HepG2 (cell line): ENCODE results near the gene PPP1R3C. TPM values are rescaled to one million over a fixed set of nuclear protein-coding genes. Genes with fewer than 3 reads are reported as not detected.
A peak's percentile ranks its signal among the peaks of the same experiment; 100 is the strongest.

ENCODE experiments used
- FOXM1 ChIP-seq: sonication (generic); formaldehyde crosslinking; IDR thresholded peaks from 2 replicates; pipeline ENCODE4 v1.5.0; 2020; ENCODE audit warnings: missing genetic modification reagents
- HMGXB3 ChIP-seq: sonication (generic); formaldehyde crosslinking; IDR thresholded peaks from 2 replicates; pipeline ENCODE4 v1.4.0; 2020; ENCODE audit warnings: missing genetic modification reagents, borderline replicate concordance
- HOXD1 ChIP-seq: sonication (generic); formaldehyde crosslinking; IDR thresholded peaks from 2 replicates; pipeline ENCODE4 v1.5.0; 2020; ENCODE audit warnings: missing genetic modification reagents
- KLF15 ChIP-seq: sonication (generic); formaldehyde crosslinking; IDR thresholded peaks from 2 replicates; pipeline ENCODE4 v1.8.1; 2023; ENCODE audit warnings: borderline replicate concordance, mild to moderate bottlenecking, inconsistent platforms, missing genetic modification reagents, mixed read lengths
- MED13 ChIP-seq: sonication (generic); formaldehyde crosslinking; IDR thresholded peaks from 2 replicates; pipeline ENCODE4 v1.5.0; 2020; ENCODE audit warnings: missing genetic modification reagents
- MTA1 ChIP-seq: sonication (generic); formaldehyde crosslinking; IDR thresholded peaks from 2 replicates; pipeline ENCODE4 v1.4.0; 2020; ENCODE audit warnings: missing genetic modification reagents, mild to moderate bottlenecking, borderline replicate concordance
- TBX3 ChIP-seq: fragments of 450-650 bp; IDR thresholded peaks from 2 replicates; pipeline ENCODE4 v1.6.1; 2017; ENCODE audit warnings: antibody characterized with exemption, mild to moderate bottlenecking, inconsistent platforms, borderline replicate concordance
- U2AF1 ChIP-seq: fragments of 200-400 bp; formaldehyde crosslinking; optimal IDR thresholded peaks from 2 replicates; pipeline ENCODE3; 2017; ENCODE audit warnings: mild to moderate bottlenecking, low read depth, low read length
- ZBTB1 ChIP-seq: sonication (generic); formaldehyde crosslinking; IDR thresholded peaks from 2 replicates; pipeline ENCODE4 v1.4.0; 2020; ENCODE audit warnings: missing genetic modification reagents, borderline replicate concordance
- ZNF10 ChIP-seq: sonication (generic); formaldehyde crosslinking; IDR thresholded peaks from 2 replicates; pipeline ENCODE4 v1.4.0; 2020; ENCODE audit warnings: mild to moderate bottlenecking, low read depth, missing genetic modification reagents, borderline replicate concordance
- ZNF230 ChIP-seq: sonication (generic); formaldehyde crosslinking; IDR thresholded peaks from 2 replicates; pipeline ENCODE4 v1.4.0; 2020; ENCODE audit warnings: mild to moderate bottlenecking, missing genetic modification reagents
- ZNF282 ChIP-seq: fragments of 450-650 bp; IDR thresholded peaks from 2 replicates; pipeline ENCODE4 v1.6.1; 2018; ENCODE audit not compliant: partially characterized antibody
- ZNF335 ChIP-seq: sonication (generic); formaldehyde crosslinking; IDR thresholded peaks from 2 replicates; pipeline ENCODE4 v1.4.0; 2020; ENCODE audit warnings: missing genetic modification reagents
- ZNF619 ChIP-seq: sonication (generic); formaldehyde crosslinking; IDR thresholded peaks from 2 replicates; pipeline ENCODE4 v1.4.0; 2020; ENCODE audit warnings: mild to moderate bottlenecking, missing genetic modification reagents
- ZSCAN25 ChIP-seq: sonication (generic); formaldehyde crosslinking; IDR thresholded peaks from 2 replicates; pipeline ENCODE4 v1.8.0; 2022; ENCODE audit warnings: mild to moderate bottlenecking, missing genetic modification reagents
- polyA plus RNA-seq, 8 experiments: library from polyadenylated mRNA; depleted of rRNA in 3 of 8; stranded (reverse) in 7 of 8; unstranded in 1 of 8; fragments of >200 nt; fragmentation: Illumina TruSeq in 4 of 8; extraction: Trizol in 4 of 8; gene quantifications; 2 replicates each; pipeline versions ENCODE4 v1.2.1 to v1.2.3, GENCODE V29; 2011 to 2016; ENCODE audit warnings: low read depth in 4 of 8, missing spikeins in 1 of 8, mixed read lengths in 1 of 8; ENCODE audit not compliant: insufficient read depth in 1 of 8
- total RNA-seq, 5 experiments: library from RNA; depleted of rRNA; stranded (reverse); fragments of >200 nt; fragmentation: Illumina TruSeq; extraction: Trizol; gene quantifications; 2 replicates each; pipeline ENCODE4 v1.2.3, GENCODE V29; 2016; ENCODE audit warnings: low read depth in 1 of 5
- TF ChIP-seq, protein P1 (sequence below): conservative IDR thresholded peaks from 2 replicates; pipeline ENCODE4 v1.6.1; 2018; ENCODE audit warnings: missing genetic modification reagents
- TF ChIP-seq, protein P2 (sequence below): sonication (generic); formaldehyde crosslinking; IDR thresholded peaks from 2 replicates; pipeline ENCODE4 v1.4.0; 2020; ENCODE audit warnings: missing genetic modification reagents
- TF ChIP-seq, protein P3 (sequence below): sonication (generic); formaldehyde crosslinking; IDR thresholded peaks from 2 replicates; pipeline ENCODE4 v1.4.0; 2020; ENCODE audit warnings: missing genetic modification reagents

PPP1R3C gene
- total and polyA plus RNA-seq, 2 of the 13 experiments (the other 11 are each of a cell fraction or from before 2014, with no cell fraction given): 13.3 to 14.8 TPM

- TF ChIP-seq ZSCAN25 (CRISPR knock-in tag): peak; percentile 48; the same call in 1 of the 2 replicates
- TF ChIP-seq, protein P1, sequence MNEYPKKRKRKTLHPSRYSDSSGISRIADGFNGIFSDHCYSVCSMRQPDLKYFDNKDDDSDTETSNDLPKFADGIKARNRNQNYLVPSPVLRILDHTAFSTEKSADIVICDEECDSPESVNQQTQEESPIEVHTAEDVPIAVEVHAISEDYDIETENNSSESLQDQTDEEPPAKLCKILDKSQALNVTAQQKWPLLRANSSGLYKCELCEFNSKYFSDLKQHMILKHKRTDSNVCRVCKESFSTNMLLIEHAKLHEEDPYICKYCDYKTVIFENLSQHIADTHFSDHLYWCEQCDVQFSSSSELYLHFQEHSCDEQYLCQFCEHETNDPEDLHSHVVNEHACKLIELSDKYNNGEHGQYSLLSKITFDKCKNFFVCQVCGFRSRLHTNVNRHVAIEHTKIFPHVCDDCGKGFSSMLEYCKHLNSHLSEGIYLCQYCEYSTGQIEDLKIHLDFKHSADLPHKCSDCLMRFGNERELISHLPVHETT (CRISPR knock-in tag): peak; percentile 89
- TF ChIP-seq MTA1 (CRISPR knock-in tag): peak; percentile 94; the same call in 1 of the 2 replicates
- peak; percentile 92 for TF ChIP-seq ZNF335 (CRISPR knock-in tag)
- no peak for TF ChIP-seq ZNF282
- TF ChIP-seq HOXD1 (CRISPR knock-in tag): peak; percentile 93
- TF ChIP-seq HMGXB3 (CRISPR knock-in tag): peak; percentile 61; the same call in 1 of the 2 replicates
- TF ChIP-seq U2AF1: peak; percentile 31
- TF ChIP-seq KLF15 (CRISPR knock-in tag): peak; percentile 37; the same call in 1 of the 2 replicates
- TF ChIP-seq ZNF619 (CRISPR knock-in tag): no peak; the same call in 1 of the 2 replicates
- TF ChIP-seq FOXM1 (CRISPR knock-in tag): 0 out of 2 replicates have a peak, but pooled peaks have one; percentile 69
- TF ChIP-seq, protein P2, sequence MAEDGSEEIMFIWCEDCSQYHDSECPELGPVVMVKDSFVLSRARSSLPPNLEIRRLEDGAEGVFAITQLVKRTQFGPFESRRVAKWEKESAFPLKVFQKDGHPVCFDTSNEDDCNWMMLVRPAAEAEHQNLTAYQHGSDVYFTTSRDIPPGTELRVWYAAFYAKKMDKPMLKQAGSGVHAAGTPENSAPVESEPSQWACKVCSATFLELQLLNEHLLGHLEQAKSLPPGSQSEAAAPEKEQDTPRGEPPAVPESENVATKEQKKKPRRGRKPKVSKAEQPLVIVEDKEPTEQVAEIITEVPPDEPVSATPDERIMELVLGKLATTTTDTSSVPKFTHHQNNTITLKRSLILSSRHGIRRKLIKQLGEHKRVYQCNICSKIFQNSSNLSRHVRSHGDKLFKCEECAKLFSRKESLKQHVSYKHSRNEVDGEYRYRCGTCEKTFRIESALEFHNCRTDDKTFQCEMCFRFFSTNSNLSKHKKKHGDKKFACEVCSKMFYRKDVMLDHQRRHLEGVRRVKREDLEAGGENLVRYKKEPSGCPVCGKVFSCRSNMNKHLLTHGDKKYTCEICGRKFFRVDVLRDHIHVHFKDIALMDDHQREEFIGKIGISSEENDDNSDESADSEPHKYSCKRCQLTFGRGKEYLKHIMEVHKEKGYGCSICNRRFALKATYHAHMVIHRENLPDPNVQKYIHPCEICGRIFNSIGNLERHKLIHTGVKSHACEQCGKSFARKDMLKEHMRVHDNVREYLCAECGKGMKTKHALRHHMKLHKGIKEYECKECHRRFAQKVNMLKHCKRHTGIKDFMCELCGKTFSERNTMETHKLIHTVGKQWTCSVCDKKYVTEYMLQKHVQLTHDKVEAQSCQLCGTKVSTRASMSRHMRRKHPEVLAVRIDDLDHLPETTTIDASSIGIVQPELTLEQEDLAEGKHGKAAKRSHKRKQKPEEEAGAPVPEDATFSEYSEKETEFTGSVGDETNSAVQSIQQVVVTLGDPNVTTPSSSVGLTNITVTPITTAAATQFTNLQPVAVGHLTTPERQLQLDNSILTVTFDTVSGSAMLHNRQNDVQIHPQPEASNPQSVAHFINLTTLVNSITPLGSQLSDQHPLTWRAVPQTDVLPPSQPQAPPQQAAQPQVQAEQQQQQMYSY (CRISPR knock-in tag): 0 out of 2 replicates have a peak, but pooled peaks have one; percentile 65
- TF ChIP-seq ZNF10 (CRISPR knock-in tag): 0 out of 2 replicates have a peak, but pooled peaks have one; percentile 68
- no peak for TF ChIP-seq TBX3
- no peak; the same call in 1 of the 2 replicates for TF ChIP-seq ZBTB1 (CRISPR knock-in tag)
- peak; percentile 88 for TF ChIP-seq MED13 (CRISPR knock-in tag)
- TF ChIP-seq, protein P3, sequence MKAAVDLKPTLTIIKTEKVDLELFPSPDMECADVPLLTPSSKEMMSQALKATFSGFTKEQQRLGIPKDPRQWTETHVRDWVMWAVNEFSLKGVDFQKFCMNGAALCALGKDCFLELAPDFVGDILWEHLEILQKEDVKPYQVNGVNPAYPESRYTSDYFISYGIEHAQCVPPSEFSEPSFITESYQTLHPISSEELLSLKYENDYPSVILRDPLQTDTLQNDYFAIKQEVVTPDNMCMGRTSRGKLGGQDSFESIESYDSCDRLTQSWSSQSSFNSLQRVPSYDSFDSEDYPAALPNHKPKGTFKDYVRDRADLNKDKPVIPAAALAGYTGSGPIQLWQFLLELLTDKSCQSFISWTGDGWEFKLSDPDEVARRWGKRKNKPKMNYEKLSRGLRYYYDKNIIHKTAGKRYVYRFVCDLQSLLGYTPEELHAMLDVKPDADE (CRISPR knock-in tag): peak; percentile 87; the same call in 1 of the 2 replicates
- peak; percentile 90 for TF ChIP-seq ZNF230
These were observed at the start of gene PPP1R3C (continued) for GRCh38 chr10:91632671-91633550.
